Activated T-helper 17 cell treated with anti-CD3 and anti-CD28 coated beads, Interleukin-2, amount 50 U/mL, for 72 hours (primary cell): ENCODE results near the gene PCDH12. TPM values are rescaled to one million over a fixed set of nuclear protein-coding genes. Genes with fewer than 3 reads are reported as not detected.

Source experiments
- total RNA-seq, 2 donors: library from RNA; stranded (reverse); gene quantifications; one replicate each; pipeline ENCODE4 v1.2.3, GENCODE V29; 2022

PCDH12 gene
- total RNA-seq, 2 donors from 2014 or later, result 0.54 to 4.3 TPM

Other genes with a start within 250 kb of the PCDH12 start
- gene PCDH1, start 79.8 kb downstream of the PCDH12 start, total RNA-seq, result under 1 TPM in 1 of 2 donors, not detected in 1; 0.64 TPM
- gene DELE1, start 34.3 kb downstream of the PCDH12 start, total RNA-seq, result 10 to 100 TPM; 80.4 to 82.8 TPM
- gene RNF14, start 10.9 kb upstream of the PCDH12 start, total RNA-seq, result 10 to 100 TPM; 28.4 to 30.8 TPM
- 10 to 100 TPM; 35.8 to 51.1 TPM for gene GNPDA1, start 54.8 kb upstream of the PCDH12 start, total RNA-seq
- 100 to 1,000 TPM in 1 of 2 donors, 10 to 100 TPM in 1; 35.0 to 101 TPM for gene NDFIP1, start 150.6 kb upstream of the PCDH12 start, total RNA-seq